ENCODE measurements around the gene SPOCK1. TPM values are rescaled to one million over a fixed set of nuclear protein-coding genes. Genes with fewer than 3 reads are reported as not detected.

SPOCK1 gene
- total RNA-seq, 1 donor from 2014 or later = 81.2 TPM

GRCh38 chr5:137245438-137245837 lies 253.7 kb downstream of the SPOCK1 start:
- intact Hi-C loops (cut with DNase I) = no loop called here
- Histone ChIP-seq H3K27me3 (no peaks in the 10 kb centered on the region), H3K4me3 (no peak overlapping the region), H3K27ac (no peak overlapping the region), H3K4me1 (no peaks in the 10 kb centered on the region), H3K36me3 (no peaks in the 10 kb centered on the region), H3K9me3 (no peaks in the 10 kb centered on the region)
- TF ChIP-seq, protein P1, sequence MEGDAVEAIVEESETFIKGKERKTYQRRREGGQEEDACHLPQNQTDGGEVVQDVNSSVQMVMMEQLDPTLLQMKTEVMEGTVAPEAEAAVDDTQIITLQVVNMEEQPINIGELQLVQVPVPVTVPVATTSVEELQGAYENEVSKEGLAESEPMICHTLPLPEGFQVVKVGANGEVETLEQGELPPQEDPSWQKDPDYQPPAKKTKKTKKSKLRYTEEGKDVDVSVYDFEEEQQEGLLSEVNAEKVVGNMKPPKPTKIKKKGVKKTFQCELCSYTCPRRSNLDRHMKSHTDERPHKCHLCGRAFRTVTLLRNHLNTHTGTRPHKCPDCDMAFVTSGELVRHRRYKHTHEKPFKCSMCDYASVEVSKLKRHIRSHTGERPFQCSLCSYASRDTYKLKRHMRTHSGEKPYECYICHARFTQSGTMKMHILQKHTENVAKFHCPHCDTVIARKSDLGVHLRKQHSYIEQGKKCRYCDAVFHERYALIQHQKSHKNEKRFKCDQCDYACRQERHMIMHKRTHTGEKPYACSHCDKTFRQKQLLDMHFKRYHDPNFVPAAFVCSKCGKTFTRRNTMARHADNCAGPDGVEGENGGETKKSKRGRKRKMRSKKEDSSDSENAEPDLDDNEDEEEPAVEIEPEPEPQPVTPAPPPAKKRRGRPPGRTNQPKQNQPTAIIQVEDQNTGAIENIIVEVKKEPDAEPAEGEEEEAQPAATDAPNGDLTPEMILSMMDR (IDR thresholded peaks at IDR 0.05) = no peak
- no peak for DNase-seq (ENCODE audit: low spot score in 2 of 2)

DNA sequence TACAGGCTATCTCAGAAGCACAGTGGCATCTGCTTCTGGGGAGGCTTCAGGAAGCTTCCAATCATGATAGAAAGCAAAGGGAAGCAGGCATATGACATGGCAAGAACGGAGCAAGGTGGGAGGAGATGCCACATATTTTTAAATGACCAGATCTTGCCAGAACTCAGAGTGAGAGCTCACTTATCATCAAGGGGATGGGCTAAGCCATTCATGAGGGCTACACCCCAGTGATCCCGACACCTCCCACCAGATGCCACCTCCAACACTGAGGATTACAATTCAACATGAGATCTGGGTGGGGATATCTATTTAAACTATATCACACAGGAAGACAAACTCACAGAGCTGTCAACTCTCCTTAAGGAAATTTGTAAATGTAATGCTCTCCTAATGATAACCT lies 258.8 kb downstream of the SPOCK1 start:
- no peaks in the 10 kb centered on the region for H3K9me3 ChIP-seq
- no peaks in the 10 kb centered on the region for H3K36me3 ChIP-seq
- intact Hi-C loops (cut with DNase I) = no loop called here
- H3K27ac ChIP-seq = no peak overlapping the region
- TF ChIP-seq, protein P1 (IDR thresholded peaks at IDR 0.05) = no peak
- no peaks in the 10 kb centered on the region for H3K4me1 ChIP-seq
- no peak overlapping the region for H3K4me3 ChIP-seq
- no peak for DNase-seq (ENCODE audit: low spot score in 2 of 2)
- no peaks in the 10 kb centered on the region for H3K27me3 ChIP-seq

- no peak overlapping the region for H3K27ac ChIP-seq
- H3K4me1 ChIP-seq = no peaks in the 10 kb centered on the region
- DNase-seq (ENCODE audit: low spot score in 2 of 2) = no peak
- no peak overlapping the region for H3K4me3 ChIP-seq
- H3K36me3 ChIP-seq = no peaks in the 10 kb centered on the region
- no peaks in the 10 kb centered on the region for H3K27me3 ChIP-seq
- H3K9me3 ChIP-seq = no peaks in the 10 kb centered on the region
- TF ChIP-seq, protein P1 (IDR thresholded peaks at IDR 0.05) = no peak
- intact Hi-C loops (cut with DNase I) = no loop called here
Observed at GRCh38 chr5:137236849-137237507, 262.1 kb downstream of the SPOCK1 start.

GRCh38 chr5:137236252-137236651 lies 262.9 kb downstream of the SPOCK1 start:
- H3K9me3 ChIP-seq = no peaks in the 10 kb centered on the region
- H3K27me3 ChIP-seq = no peaks in the 10 kb centered on the region
- no peak overlapping the region for H3K4me3 ChIP-seq
- TF ChIP-seq, protein P1 (IDR thresholded peaks at IDR 0.05) = no peak
- no peak for DNase-seq (ENCODE audit: low spot score in 2 of 2)
- intact Hi-C loops (cut with DNase I) = no loop called here
- no peaks in the 10 kb centered on the region for H3K4me1 ChIP-seq
- H3K27ac ChIP-seq = no peak overlapping the region
- no peaks in the 10 kb centered on the region for H3K36me3 ChIP-seq

- H3K36me3 ChIP-seq = no peaks in the 10 kb centered on the region
- no peak overlapping the region for H3K4me3 ChIP-seq
- H3K9me3 ChIP-seq = no peaks in the 10 kb centered on the region
- no peaks in the 10 kb centered on the region for H3K27me3 ChIP-seq
- no peak overlapping the region for H3K27ac ChIP-seq
- TF ChIP-seq, protein P1 (IDR thresholded peaks at IDR 0.05) = no peak
- no peaks in the 10 kb centered on the region for H3K4me1 ChIP-seq
- DNase-seq (ENCODE audit: low spot score in 2 of 2) = no peak
- intact Hi-C loops (cut with DNase I) = no loop called here
Observed at GRCh38 chr5:137234973-137235943, 263.9 kb downstream of the SPOCK1 start.

All from ascending aorta (tissue), 2 donors.